OCI-LY3 (cell line): ENCODE results near the gene ARHGAP35.
"Not testable (repeated sequence)": the region's sequence is repeated elsewhere in the genome, so short reads cannot be mapped to it uniquely, and the experiment has no call there.

ENCODE experiments used
- H2AFZ ChIP-seq: fragments of 200-600, 300-600 bp; shearing (Covaris generic); 2 replicates; pipeline ENCODE4 v1.6.0; 2014; ENCODE audit warnings: antibody characterized with exemption, low read depth, low read length
- H3K27ac ChIP-seq: fragments of 200-600, 300-600 bp; sonication (generic); 2 replicates; pipeline ENCODE4 v1.5.1; 2014; ENCODE audit warnings: mild to moderate bottlenecking, low read length, moderate library complexity, mixed read lengths
- H3K27me3 ChIP-seq: fragments of 200-600, 300-600 bp; sonication (generic); 2 replicates; pipeline ENCODE4 v1.6.1; 2014; ENCODE audit warnings: low read depth, low read length, mixed read lengths
- H3K36me3 ChIP-seq: fragments of 200-600, 300-600 bp; sonication (generic); replicated peaks from 2 replicates; pipeline ENCODE3; 2014; ENCODE audit warnings: low read depth, low read length, mixed read lengths
- H3K4me1 ChIP-seq: fragments of 300-600, 200-600 bp; sonication (generic); 2 replicates; pipeline ENCODE4 v1.6.1; 2014; ENCODE audit warnings: low read length, mixed read lengths
- H3K4me2 ChIP-seq: fragments of 200-600, 300-600 bp; sonication (generic); 2 replicates; pipeline ENCODE4 v1.6.1; 2014; ENCODE audit warnings: low read length, mixed read lengths
- H3K4me3 ChIP-seq: fragments of 300-600, 200-600 bp; sonication (generic); 2 replicates; pipeline ENCODE4 v1.5.1; 2014; ENCODE audit warnings: antibody characterized with exemption, mild to moderate bottlenecking, low read length, moderate library complexity
- H3K79me2 ChIP-seq: fragments of 300-600, 200-600 bp; shearing (Covaris generic); 2 replicates; pipeline ENCODE4 v1.6.1; 2014; ENCODE audit warnings: mild to moderate bottlenecking, low read length, mixed read lengths
- H3K9ac ChIP-seq: fragments of 300-600, 200-600 bp; shearing (Covaris generic); 2 replicates; pipeline ENCODE4 v1.6.0; 2014; ENCODE audit warnings: mild to moderate bottlenecking, low read length, moderate library complexity
- H3K9me3 ChIP-seq: fragments of 200-600, 300-600 bp; shearing (Covaris generic); 2 replicates; pipeline ENCODE4 v1.6.1; 2014; ENCODE audit warnings: low read length, mixed read lengths; ENCODE audit not compliant: insufficient read depth
- H4K20me1 ChIP-seq: fragments of 200-600, 300-600 bp; sonication (generic); 2 replicates; pipeline ENCODE4 v1.6.1; 2016; ENCODE audit warnings: low read length, mixed read lengths; ENCODE audit not compliant: insufficient read depth
- EZH2phosphoT487 ChIP-seq: fragments of 200-600 bp; shearing (Covaris generic); IDR thresholded peaks from 2 replicates; pipeline ENCODE4 v1.6.1; 2018; ENCODE audit warnings: antibody characterized with exemption, mixed run types, low read depth
- TF ChIP-seq, protein P1 (sequence below): fragments of 200-600, 300-600 bp; sonication (generic); IDR thresholded peaks from 2 replicates; pipeline ENCODE4 v1.5.1; 2014; ENCODE audit warnings: antibody characterized with exemption, low read length, low read depth

ARHGAP35 gene

DNA sequence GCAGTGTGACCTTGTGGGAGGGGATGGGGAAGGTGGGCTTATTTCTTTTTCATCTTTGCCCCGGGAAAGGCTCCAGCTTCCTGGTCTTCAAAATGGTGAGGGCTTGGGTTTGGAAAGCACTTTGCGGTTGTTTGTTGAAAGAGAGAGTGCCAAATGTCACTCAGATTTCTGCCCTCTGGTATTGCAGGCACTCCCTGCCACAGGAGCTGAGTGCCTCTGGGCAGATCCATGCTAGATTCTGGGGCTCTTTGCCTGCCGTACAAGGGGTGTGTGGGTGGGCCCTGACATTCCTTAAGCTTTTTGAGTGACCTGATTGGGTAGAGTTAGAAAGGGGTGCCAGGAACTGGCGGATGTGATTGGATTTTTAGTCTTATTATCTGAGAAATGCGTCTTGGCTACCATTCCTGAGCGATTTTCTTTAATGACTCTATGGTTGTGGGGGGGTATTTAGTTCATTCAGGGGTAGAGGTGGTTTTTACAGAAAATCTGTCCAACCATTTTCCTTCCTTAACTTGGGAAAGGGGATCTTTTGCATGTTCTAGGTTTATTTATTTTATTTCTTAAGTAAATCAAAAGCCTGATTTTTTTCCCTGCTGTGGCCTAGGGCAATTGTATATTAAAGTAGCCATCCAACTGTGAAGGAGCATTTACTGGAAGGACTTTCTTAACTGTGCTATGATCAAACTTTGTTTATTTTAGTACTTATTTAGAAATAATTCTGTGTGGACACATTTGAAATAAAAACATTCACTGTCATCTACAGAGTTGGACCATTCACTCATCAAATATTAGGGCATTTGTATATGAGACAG is 3.2 kb downstream of the ARHGAP35 start:
- Histone ChIP-seq H3K4me3 (no peak overlapping the region), H3K27ac (no peak overlapping the region), H3K4me2 (peak overlapping the region; percentile 99), H3K9ac (no peak overlapping the region), H3K4me1 (peaks cover 28% of the 10 kb centered on the region), H3K27me3 (no peaks in the 10 kb centered on the region), H2AFZ (no peak overlapping the region), H3K9me3 (no peaks in the 10 kb centered on the region), H3K36me3 (peaks cover 14% of the 10 kb centered on the region), H3K79me2 (peaks cover 78% of the 10 kb centered on the region), H4K20me1 (peaks cover 65% of the 10 kb centered on the region)
- TF ChIP-seq, protein P1, sequence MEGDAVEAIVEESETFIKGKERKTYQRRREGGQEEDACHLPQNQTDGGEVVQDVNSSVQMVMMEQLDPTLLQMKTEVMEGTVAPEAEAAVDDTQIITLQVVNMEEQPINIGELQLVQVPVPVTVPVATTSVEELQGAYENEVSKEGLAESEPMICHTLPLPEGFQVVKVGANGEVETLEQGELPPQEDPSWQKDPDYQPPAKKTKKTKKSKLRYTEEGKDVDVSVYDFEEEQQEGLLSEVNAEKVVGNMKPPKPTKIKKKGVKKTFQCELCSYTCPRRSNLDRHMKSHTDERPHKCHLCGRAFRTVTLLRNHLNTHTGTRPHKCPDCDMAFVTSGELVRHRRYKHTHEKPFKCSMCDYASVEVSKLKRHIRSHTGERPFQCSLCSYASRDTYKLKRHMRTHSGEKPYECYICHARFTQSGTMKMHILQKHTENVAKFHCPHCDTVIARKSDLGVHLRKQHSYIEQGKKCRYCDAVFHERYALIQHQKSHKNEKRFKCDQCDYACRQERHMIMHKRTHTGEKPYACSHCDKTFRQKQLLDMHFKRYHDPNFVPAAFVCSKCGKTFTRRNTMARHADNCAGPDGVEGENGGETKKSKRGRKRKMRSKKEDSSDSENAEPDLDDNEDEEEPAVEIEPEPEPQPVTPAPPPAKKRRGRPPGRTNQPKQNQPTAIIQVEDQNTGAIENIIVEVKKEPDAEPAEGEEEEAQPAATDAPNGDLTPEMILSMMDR, result no peak
- TF ChIP-seq EZH2phosphoT487, result no peak

- H4K20me1 ChIP-seq, result peaks cover 78% of the 10 kb centered on the region
- H3K27ac ChIP-seq, result no peak overlapping the region
- H3K36me3 ChIP-seq, result peaks cover 17% of the 10 kb centered on the region
- peaks cover 23% of the 10 kb centered on the region for H3K4me1 ChIP-seq
- H3K79me2 ChIP-seq, result peaks cover 100% of the 10 kb centered on the region
- TF ChIP-seq, protein P1, result no peak
- no peak for TF ChIP-seq EZH2phosphoT487
- no peak overlapping the region for H3K4me3 ChIP-seq
- no peaks in the 10 kb centered on the region for H3K9me3 ChIP-seq
- H3K9ac ChIP-seq, result no peak overlapping the region
- H3K27me3 ChIP-seq, result no peaks in the 10 kb centered on the region
- no peak overlapping the region for H2AFZ ChIP-seq
- H3K4me2 ChIP-seq, result no peak overlapping the region
These were observed 5.8 kb downstream of the ARHGAP35 start for GRCh38 chr19:46866407-46867136.

GRCh38 chr19:46867170-46867569 is 6.4 kb downstream of the ARHGAP35 start:
- TF ChIP-seq EZH2phosphoT487, result no peak
- TF ChIP-seq, protein P1, result no peak
- H3K4me2 ChIP-seq, result no peak overlapping the region
- H3K27me3 ChIP-seq, result no peaks in the 10 kb centered on the region
- H3K4me3 ChIP-seq, result no peak overlapping the region
- peaks cover 72% of the 10 kb centered on the region for H4K20me1 ChIP-seq
- H3K9ac ChIP-seq, result no peak overlapping the region
- no peaks in the 10 kb centered on the region for H3K9me3 ChIP-seq
- peaks cover 17% of the 10 kb centered on the region for H3K36me3 ChIP-seq
- H2AFZ ChIP-seq, result no peak overlapping the region
- H3K4me1 ChIP-seq, result peaks cover 21% of the 10 kb centered on the region
- no peak overlapping the region for H3K27ac ChIP-seq
- H3K79me2 ChIP-seq, result peaks cover 100% of the 10 kb centered on the region

DNA sequence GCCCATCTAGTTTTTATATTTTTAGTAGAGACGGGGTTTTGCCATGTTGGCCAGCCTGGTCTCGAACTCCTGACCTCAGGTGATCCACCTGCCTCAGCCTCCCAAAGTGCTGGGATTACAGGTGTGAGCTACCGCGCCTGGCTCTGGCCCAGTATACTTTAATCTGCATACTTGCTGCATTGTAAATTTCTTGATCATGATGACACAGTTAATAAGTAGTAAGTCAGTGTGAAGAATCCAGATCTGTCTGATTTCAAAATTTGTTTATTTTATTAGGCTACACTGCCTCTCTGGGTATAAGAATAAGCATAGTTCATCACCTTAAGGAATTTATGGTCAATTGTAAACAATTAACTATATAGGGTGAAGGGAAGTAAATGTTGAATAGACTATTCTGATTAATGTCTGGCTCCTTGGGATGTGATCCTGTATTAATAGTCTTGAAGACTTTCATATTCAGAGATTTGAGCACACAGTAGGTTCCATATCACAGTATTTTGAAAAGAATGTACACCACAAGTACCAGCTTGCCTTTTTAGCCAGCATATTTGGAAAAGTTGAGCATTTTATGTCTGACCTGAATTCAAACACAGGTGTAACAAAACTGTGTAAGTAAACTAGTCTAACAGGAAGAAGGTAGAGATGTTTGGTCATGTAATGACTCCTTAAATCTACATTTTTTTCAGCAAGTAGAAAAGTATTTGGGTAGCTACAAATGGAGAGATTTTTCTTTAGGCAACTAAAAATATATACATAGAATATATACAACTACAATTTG is 7.4 kb downstream of the ARHGAP35 start:
- H4K20me1 ChIP-seq, result peaks cover 65% of the 10 kb centered on the region
- H2AFZ ChIP-seq, result no peak overlapping the region
- H3K36me3 ChIP-seq, result peaks cover 14% of the 10 kb centered on the region
- TF ChIP-seq EZH2phosphoT487, result no peak
- TF ChIP-seq, protein P1, result no peak
- no peak overlapping the region for H3K27ac ChIP-seq
- H3K9me3 ChIP-seq, result no peaks in the 10 kb centered on the region
- H3K4me3 ChIP-seq, result no peak overlapping the region
- no peak overlapping the region for H3K9ac ChIP-seq
- peaks cover 97% of the 10 kb centered on the region for H3K79me2 ChIP-seq
- peaks cover 11% of the 10 kb centered on the region for H3K4me1 ChIP-seq
- H3K4me2 ChIP-seq, result no peak overlapping the region
- no peaks in the 10 kb centered on the region for H3K27me3 ChIP-seq

DNA sequence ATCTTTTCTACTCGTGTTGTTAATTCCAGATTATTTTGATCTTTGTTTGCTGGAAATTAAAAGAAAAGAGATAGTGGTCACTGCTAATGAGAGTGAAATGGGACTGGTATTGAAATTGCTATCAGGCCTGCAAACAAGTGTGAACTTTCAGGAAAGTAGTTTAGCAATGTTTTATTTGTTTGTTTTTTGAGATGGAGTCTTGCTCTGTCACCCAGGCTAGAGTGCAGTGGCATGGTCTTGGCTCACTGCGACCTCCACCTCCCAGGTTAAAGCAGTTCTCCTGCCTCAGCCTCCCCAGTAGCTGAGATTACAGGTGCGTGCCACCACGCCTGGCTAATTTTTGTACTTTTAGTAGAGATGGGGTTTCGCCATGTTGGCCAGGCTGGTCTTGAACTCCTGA is 10.4 kb downstream of the ARHGAP35 start:
- H3K9ac ChIP-seq, H3K27ac ChIP-seq, H3K4me2 ChIP-seq, H3K4me1 ChIP-seq, H3K9me3 ChIP-seq, H3K27me3 ChIP-seq, H3K4me3 ChIP-seq, H2AFZ ChIP-seq: not testable (repeated sequence)
- Histone ChIP-seq H3K36me3 (peaks cover 11% of the 10 kb centered on the region), H4K20me1 (peaks cover 42% of the 10 kb centered on the region), H3K79me2 (peaks cover 90% of the 10 kb centered on the region)
